Measurements from ENCODE around the gene APOB. TPM values are rescaled to one million over a fixed set of nuclear protein-coding genes. Genes with fewer than 3 reads are reported as not detected.

Gene APOB
- total RNA-seq, 2 experiments from 2014 or later = not detected

DNA sequence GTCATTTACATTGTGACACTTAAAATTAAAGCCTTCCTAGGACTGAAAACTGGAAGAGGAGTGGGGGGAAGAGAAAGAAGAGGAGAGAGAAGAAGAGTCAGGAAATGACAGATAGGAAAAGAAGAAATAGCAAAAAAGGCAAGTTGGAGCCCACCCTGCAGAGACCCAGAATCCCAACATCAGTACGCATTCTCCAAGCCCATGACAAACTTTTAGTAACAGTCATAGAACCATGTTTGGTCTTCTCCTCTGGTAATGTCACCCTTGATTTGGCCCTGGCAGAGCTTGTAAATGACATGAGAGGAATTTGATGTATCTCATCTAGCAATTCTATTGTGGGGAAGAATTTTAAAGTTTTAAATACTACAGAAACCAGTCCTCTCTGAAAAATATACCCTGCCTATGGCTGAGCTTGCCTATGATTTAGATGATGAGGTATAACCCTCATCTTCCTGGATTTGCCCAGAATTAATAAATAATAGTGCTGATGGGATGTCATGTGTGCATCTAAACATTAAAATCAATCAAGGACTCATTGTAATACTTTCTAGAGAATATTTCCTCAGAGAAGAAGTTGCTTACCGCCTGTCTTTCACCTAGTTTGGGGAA is 40.2 kb downstream of the APOB start:
- Mint-ChIP-seq H3K36me3 (ENCODE audit: low read depth) (no peaks in the 10 kb centered on the region), H3K4me3 (no peak overlapping the region), H3K4me1 (ENCODE audit: low read depth) (no peaks in the 10 kb centered on the region), H3K27ac (no peak overlapping the region), H3K9me3 (no peaks in the 10 kb centered on the region), H3K27me3 (no peaks in the 10 kb centered on the region)
- POLR2A ChIA-PET = no interaction called here
- DNase-seq = no peak
- no peak for TF ChIP-seq CTCF (IDR thresholded peaks at IDR 0.05)
- CTCF ChIA-PET = no interaction called here
- intact Hi-C loops (cut with micrococcal nuclease) = no loop called here
- ATAC-seq = no peak

- no peaks in the 10 kb centered on the region for H3K9me3 Mint-ChIP-seq
- no peaks in the 10 kb centered on the region for H3K4me1 Mint-ChIP-seq (ENCODE audit: low read depth)
- ATAC-seq (no peak), DNase-seq (no peak)
- no peak overlapping the region for H3K27ac Mint-ChIP-seq
- H3K36me3 Mint-ChIP-seq (ENCODE audit: low read depth) = no peaks in the 10 kb centered on the region
- no peak for TF ChIP-seq CTCF (IDR thresholded peaks at IDR 0.05)
- H3K27me3 Mint-ChIP-seq = no peaks in the 10 kb centered on the region
- intact Hi-C loops (cut with micrococcal nuclease) = no loop called here
- ChIA-PET CTCF (no interaction called here), POLR2A (no interaction called here)
- no peak overlapping the region for H3K4me3 Mint-ChIP-seq
Observed at GRCh38 chr2:21002814-21003192, 41.1 kb downstream of the APOB start.

GRCh38 chr2:21001988-21002813 is 41.7 kb downstream of the APOB start:
- Mint-ChIP-seq H3K36me3 (ENCODE audit: low read depth) (no peaks in the 10 kb centered on the region), H3K27ac (no peak overlapping the region), H3K4me1 (ENCODE audit: low read depth) (no peaks in the 10 kb centered on the region), H3K27me3 (no peaks in the 10 kb centered on the region), H3K4me3 (no peak overlapping the region), H3K9me3 (no peaks in the 10 kb centered on the region)
- no peak for ATAC-seq
- intact Hi-C loops (cut with micrococcal nuclease) = no loop called here
- DNase-seq = no peak
- ChIA-PET CTCF (no interaction called here), POLR2A (no interaction called here)
- no peak for TF ChIP-seq CTCF (IDR thresholded peaks at IDR 0.05)

- no peaks in the 10 kb centered on the region for H3K27me3 Mint-ChIP-seq
- no peak for DNase-seq
- intact Hi-C loops (cut with micrococcal nuclease) = no loop called here
- no peak overlapping the region for H3K27ac Mint-ChIP-seq
- no peak for ATAC-seq
- ChIA-PET POLR2A (no interaction called here), CTCF (no interaction called here)
- H3K4me1 Mint-ChIP-seq (ENCODE audit: low read depth) = no peaks in the 10 kb centered on the region
- H3K9me3 Mint-ChIP-seq = no peaks in the 10 kb centered on the region
- no peak overlapping the region for H3K4me3 Mint-ChIP-seq
- no peak for TF ChIP-seq CTCF (IDR thresholded peaks at IDR 0.05)
- no peaks in the 10 kb centered on the region for H3K36me3 Mint-ChIP-seq (ENCODE audit: low read depth)
Observed at GRCh38 chr2:21001225-21001946, 42.5 kb downstream of the APOB start.
